Posterior vena cava (tissue), 2 donors: Measurements from ENCODE around the gene AFAP1. TPM values are rescaled to one million over a fixed set of nuclear protein-coding genes. Genes with fewer than 3 reads are reported as not detected.

Experiments
- DNase-seq: peaks from one replicate; pipeline ENCODE4 v3.0.0-alpha.2; 2020; ENCODE audit warnings: low spot score
- intact Hi-C, 2 donors: fragments of 100-400 bp; cut with DNase I; formaldehyde crosslinking; loops; one replicate each; pipeline versions ENCODE4 v1.14.1 to v1.14.2; 2022 to 2023
- total RNA-seq, 2 donors: library from RNA; stranded (reverse); fragmentation: NEBNext Ultra II Directional; extraction: Animal tissue kit (Norgen Biotek cat#: 25700); gene quantifications; one replicate each; pipeline ENCODE4 v1.2.1, GENCODE V29; 2021
- donor health status: DM: yes; HTN: yes; CAD: no.
- donor health status: DM: yes; HTN: yes; CAD: no.

The AFAP1 gene
- total RNA-seq, 2 donors from 2014 or later, result 45.3 TPM

GRCh38 chr4:7761720-7762119 lies 177.9 kb downstream of the AFAP1 start:
- intact Hi-C loops, result loop anchor here in 1 of 2 donors (5.0 kb wide), 1 partner anchor 41 kb away; no protein-coding TSS in a partner anchor
- DNase-seq, result peak; percentile 91

- intact Hi-C loops, result loop anchor here in 1 of 2 donors (5.0 kb wide), 1 partner anchor 41 kb away; no protein-coding TSS in a partner anchor
Observed at GRCh38 chr4:7761312-7761711, 178.3 kb downstream of the AFAP1 start.

DNA sequence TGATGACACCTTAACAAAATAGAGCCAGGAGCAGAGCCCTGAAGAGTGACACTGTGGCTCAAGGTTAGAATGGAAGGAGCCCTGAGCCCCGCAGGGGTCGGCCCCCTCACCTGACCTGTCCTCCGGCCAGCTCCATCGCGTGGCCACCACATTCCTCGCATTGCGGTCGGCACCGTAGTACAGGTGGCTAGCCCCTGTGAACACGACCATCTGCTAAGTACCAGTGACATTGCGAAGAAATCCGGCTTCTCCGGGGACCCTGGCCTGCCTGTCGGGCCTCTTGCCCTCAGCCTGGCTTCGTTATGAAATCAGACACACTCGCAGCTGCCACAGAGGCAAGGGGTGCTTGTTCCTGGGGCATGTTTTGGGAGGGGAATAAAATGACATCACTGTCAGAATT lies 179.0 kb downstream of the AFAP1 start:
- DNase-seq, result no peak

More at GRCh38 chr4:7761312-7761711, 178.3 kb downstream of the AFAP1 start:
- no peak for DNase-seq

DNA sequence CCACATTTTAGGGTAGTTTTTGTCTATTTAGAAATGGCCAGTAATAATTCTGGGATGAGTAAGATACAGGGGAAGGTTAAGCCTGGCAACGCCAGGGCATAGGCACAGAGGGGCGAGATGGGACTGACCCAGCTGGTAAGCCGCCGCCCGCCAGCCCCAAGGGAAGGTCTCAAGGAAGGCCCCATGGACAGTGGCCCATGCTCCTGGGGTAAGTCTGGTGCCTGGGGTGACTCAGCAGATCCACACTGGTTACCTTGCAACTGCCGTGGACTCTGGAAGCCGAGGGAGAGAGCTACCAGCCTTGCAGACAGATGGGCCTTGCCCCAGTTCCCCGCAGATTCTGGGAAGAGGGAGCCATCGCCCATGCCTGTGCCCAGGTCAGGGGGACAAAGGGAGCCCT lies 179.4 kb downstream of the AFAP1 start:
- DNase-seq, result no peak
- intact Hi-C loops, result loop anchor here in 1 of 2 donors (5.0 kb wide), 1 partner anchor 42 kb away; no protein-coding TSS in a partner anchor

More for the DNA sequence above, 179.0 kb downstream of the AFAP1 start:
- intact Hi-C loops, result loop anchor here in 1 of 2 donors (5.0 kb wide), 1 partner anchor 42 kb away; no protein-coding TSS in a partner anchor

DNA sequence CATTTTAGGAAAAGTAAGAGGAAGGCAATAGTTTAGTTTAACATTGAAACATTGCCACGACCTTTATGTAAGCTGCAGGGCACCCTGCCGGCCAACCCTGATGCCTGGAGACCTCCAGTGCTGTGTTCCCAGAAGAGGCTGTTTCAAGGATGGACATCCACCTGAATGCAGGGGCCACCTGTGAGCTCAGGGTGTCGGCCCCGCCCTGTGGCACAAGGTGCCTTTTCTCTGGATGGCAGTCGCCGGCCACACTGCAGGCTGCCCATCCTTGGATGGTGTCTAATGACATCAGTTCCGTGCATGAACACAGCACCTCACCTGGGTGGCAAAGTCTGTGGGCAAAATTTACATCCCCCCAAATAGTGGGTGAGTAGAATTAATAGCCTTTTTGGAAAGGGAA lies 180.0 kb downstream of the AFAP1 start:
- intact Hi-C loops, result loop anchor here in 1 of 2 donors (5.0 kb wide), 1 partner anchor 43 kb away; no protein-coding TSS in a partner anchor
- no peak for DNase-seq

DNA sequence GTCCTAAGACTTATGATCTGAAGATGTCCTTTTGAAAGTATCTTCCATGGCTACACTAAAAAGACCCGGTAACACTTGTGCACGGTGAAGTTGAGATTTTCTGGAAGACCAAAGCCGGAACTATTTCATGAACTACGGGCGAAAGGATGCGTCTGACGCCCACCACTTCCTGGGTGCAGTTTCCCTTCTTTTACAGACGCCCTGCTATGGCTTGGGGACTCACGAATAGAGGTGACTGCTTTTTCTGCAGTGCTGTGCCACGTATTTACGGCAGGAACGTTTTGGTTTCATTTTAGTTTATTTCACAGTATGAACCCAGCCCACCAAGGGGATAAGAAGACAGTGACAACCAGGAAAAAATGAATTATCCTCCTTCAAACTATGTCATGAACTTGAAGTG lies 180.4 kb downstream of the AFAP1 start:
- intact Hi-C loops, result no loop called here
- DNase-seq, result no peak

- DNase-seq, result no peak
- intact Hi-C loops, result no loop called here
Observed at GRCh38 chr4:7758476-7758875, 181.2 kb downstream of the AFAP1 start.

DNA sequence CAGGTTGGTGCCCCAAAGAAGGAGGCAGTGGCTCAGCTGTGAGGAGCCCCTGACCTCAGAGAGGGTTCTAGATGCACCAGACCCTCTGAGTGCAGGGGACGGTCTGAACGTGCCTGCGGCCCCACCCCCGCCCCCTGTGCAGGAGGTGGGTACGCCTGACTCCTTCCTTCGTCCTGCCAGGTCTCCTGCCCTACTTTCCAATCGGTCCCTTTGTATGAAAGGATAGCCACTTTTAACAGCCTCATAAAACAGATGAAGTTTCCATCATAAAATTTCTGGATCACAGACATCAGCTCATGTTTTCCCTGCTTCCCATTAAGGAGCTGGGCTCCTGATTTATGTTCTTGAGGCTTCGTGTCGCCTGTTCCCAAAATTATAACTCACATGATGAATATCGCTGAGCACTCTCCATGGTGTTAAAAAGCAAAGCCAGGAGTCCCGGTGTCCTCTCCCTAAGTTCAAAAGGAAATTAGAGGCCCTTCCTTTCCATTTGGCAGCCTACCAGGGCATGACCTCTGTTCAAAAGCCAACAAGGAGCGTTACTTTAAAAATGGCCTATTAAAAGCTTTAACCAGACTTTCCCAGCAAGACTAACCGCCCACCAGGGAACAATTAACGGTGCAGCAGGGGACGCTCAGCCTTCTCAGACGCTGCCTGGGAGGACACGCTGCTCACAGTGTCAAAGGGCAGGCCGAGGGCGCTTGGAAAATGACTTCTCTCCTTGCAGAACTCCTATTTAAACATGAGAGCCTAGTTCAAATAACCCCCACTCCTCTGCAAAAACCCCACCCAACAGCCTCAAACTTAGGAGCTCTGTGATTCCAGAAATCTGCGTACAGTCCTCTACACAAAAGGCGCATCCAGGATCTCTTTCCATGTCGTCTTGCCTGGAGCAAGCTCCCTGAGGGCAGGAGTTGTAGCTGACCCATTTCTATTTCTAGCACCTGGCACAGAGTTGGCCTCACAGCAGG lies 181.9 kb downstream of the AFAP1 start:
- DNase-seq, result no peak
- intact Hi-C loops, result no loop called here

DNA sequence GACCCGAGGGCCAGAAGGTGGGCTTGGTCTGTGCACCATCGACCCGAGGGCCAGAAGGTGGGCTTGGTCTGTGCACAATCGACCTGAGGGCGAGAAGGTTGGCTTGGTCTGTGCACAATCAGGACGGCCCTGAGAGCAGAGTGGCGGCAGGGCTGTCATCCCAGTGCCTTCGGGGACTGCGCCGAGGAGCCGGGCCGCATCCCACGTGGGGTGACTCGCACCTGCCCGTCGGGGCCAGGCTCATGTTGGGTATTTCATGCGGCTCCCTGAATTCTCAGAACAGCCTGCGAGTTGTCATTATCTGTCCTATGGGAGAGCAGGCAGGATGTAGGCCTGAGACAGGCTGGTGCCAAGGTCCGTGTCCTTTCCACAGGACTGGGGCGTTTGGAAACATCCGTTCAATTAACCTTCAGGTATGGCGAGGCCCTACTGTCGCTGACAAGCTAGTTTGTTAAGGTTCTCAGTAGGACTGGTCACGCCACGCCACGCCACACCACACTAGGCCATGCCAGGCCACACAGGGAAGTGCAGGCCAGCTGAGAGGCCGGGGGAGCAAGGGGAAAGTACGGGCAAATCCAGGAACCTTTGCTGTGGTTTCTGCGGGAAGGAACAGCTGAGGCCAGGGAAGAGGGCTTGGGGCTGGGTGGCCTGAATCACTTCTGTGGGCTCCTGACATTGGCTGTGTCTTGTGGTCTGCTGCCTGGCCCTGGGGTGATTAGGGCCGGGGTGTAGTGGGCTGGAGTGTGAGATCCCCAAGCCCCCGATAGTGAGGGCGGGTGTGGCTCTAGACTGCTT lies 182.9 kb downstream of the AFAP1 start:
- DNase-seq, result no peak
- intact Hi-C loops, result no loop called here

DNA sequence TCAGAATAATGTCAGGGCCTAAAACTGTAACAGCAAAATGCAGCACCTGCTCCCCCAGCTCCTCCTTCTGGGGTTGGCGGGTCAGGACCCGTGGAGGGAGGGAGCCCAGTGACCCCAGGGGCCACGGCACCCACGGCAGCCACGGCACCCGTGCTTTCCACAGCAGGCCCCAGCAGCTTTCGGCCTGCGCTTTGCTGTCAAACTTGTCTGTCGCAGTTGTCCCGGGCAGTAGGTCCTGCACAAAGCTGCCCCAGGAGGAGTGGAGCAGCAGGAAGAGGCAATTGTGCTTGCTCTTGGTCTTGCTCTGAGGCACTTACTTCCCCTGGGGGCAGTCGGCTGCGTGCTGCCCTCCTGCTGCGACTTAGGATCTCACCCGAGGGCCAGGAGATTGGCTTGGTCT lies 183.6 kb downstream of the AFAP1 start:
- no peak for DNase-seq
- intact Hi-C loops, result no loop called here

GRCh38 chr4:7755561-7755960 lies 184.1 kb downstream of the AFAP1 start:
- no peak for DNase-seq
- intact Hi-C loops, result no loop called here

DNA sequence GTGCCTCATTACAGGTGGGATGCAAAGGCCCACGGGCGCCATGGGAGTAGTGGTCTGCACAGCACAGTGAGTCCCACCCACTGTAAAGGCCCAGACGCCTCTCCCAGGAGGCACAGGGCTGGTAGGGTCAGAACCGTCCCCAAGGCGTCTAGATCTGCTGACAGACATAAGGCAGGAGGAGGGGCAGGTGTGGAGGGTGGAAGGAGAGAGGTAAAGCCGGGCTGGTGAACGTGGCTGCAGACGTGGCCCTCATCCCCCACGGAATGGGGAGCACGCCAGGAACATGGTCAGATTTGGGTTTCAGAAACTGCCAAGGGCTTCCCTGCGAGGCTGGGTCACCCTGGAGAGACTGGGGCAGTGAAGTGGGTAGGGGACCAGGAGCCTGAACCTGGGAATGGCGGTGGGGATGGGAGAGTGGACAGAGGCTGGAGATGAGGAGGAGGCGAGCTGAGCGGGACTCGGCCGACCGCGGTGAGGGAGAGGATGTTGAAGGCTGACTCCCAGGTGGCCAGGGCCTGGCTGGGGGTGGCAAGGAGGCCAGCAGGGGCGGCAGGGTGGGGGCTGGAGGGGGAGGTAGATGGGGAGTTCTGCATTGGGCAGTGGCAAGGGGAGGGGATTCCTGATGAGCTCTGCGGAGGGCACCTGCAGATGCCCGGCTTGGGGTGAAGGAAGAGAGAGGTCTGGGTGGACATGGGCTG lies 184.9 kb downstream of the AFAP1 start:
- intact Hi-C loops, result loop anchor here in 1 of 2 donors (1.0 kb wide), 1 partner anchor 33 kb away; no protein-coding TSS in a partner anchor
- DNase-seq, result no peak

GRCh38 chr4:7753931-7754465 lies 185.7 kb downstream of the AFAP1 start:
- intact Hi-C loops, result loop anchor here in 1 of 2 donors (1.0 kb wide), 1 partner anchor 33 kb away; no protein-coding TSS in a partner anchor
- no peak for DNase-seq

GRCh38 chr4:7753271-7753670 lies 186.4 kb downstream of the AFAP1 start:
- intact Hi-C loops, result no loop called here
- DNase-seq, result no peak

DNA sequence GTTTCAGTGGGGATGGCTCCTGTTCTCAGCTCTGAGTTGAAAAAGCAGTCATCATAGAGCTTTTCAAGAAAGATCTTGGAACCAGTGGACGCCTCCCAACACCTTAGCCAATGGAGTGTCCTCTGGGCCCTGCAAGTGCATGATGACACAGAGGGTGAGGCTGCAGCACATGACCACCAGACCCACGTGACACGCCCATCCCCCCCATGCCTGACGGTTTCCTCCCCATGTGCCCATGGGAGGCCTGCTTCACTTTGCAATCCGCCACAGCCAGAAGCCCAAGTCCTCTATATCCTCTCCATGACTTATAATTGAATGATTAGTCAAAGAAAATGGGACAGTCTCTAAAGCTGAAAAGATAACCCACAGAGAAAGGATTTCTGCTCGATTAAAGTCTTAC lies 187.0 kb downstream of the AFAP1 start:
- no peak for DNase-seq
- intact Hi-C loops, result no loop called here

- intact Hi-C loops, result no loop called here
- no peak for DNase-seq
Observed at GRCh38 chr4:7750972-7751371, 188.7 kb downstream of the AFAP1 start.

- DNase-seq, result no peak
- intact Hi-C loops, result no loop called here
Observed at GRCh38 chr4:7750523-7750922, 189.1 kb downstream of the AFAP1 start.

DNA sequence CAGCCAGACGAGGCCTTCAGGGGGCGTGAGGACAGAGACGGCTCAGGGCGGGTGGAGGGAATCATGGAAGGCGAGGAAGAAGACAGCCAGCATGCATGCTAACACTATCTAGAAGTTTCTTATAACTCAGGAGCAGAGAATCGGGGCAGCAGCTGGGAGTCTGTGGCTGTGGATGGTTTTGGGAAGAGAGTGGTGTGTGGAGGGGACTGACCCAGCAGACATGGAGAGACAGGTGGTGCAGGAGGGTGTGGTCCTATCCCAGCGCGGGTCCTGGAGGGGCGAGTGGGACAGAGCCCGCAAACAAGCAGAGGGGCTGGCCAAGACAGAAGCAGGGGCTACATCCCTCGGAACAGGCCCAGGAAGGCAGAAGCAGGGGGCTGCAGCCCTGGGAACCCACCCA lies 192.1 kb downstream of the AFAP1 start:
- intact Hi-C loops, result loop anchor here in 1 of 2 donors (10.0 kb wide), 1 partner anchor 1273 kb away; the partner anchor contains the start of gene PPP2R2C
- DNase-seq, result no peak

DNA sequence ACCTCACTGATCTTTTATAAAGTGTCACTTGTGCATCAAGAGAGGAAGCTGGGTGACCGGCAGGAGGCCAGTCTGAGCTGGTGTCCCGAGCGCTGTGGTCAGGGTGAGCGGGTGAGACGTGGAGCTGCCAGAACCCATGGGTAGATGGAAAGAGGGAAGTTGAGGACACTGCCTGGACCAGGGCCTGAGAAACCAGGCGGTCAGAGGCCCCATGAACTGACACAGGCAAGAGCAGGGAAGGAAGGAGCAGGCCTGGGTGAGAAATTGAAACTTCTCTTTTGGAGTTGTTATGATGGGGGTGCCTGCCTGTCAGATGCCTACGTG lies 192.6 kb downstream of the AFAP1 start:
- intact Hi-C loops, result loop anchor here in 1 of 2 donors (10.0 kb wide), 1 partner anchor 1272 kb away; the partner anchor contains the start of gene PPP2R2C
- DNase-seq, result no peak
